Dermis microvascular lymphatic vessel endothelial cell (primary cell): Measurements from ENCODE around the gene FGF5. TPM values are rescaled to one million over a fixed set of nuclear protein-coding genes. Genes with fewer than 3 reads are reported as not detected.
A peak's percentile ranks its signal among the peaks of the same experiment; 100 is the strongest.
"Not testable (repeated sequence)": the region's sequence is repeated elsewhere in the genome, so short reads cannot be mapped to it uniquely, and the experiment has no call there.

ENCODE experiments used
- DNase-seq, 2 donors: peaks; one replicate each; pipeline versions ENCODE4 v3.0.0 to v3.0.0-alpha.2; 2010; ENCODE audit warnings: low read depth in 2 of 2
- total RNA-seq: library from RNA; depleted of rRNA; stranded (reverse); fragments of >200 nt; gene quantifications from 2 replicates; pipeline ENCODE4 v1.2.1, GENCODE V29; 2014

The FGF5 gene, protein sequence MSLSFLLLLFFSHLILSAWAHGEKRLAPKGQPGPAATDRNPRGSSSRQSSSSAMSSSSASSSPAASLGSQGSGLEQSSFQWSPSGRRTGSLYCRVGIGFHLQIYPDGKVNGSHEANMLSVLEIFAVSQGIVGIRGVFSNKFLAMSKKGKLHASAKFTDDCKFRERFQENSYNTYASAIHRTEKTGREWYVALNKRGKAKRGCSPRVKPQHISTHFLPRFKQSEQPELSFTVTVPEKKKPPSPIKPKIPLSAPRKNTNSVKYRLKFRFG
- 0.13 TPM in 2 replicates for total RNA-seq

DNA sequence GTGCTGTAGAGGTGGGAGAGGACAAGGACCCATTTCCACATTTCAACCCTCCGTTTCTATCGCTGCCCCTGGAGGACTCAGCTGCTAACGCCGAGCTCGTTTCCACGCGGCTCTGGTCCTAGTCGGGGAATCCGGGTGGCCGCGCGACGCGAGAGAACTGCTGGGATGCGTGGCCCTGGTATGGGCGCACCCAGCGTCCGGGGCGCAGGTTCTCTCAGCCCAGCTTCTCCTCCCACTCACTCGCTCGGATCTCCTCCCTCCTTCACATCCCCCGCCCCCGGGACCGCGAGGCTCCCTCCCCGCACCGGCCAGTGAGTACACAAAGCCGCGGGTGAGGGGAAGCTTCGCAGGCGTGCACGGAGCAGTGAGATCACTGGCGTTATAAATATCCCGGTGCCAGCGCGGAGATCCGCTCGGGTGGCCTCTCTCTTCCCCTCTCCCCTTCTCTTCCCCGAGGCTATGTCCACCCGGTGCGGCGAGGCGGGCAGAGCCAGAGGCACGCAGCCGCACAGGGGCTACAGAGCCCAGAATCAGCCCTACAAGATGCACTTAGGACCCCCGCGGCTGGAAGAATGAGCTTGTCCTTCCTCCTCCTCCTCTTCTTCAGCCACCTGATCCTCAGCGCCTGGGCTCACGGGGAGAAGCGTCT lies at the start of gene FGF5:
Gene FGF5, plus strand, starts transcription at position 412 of the 649 bp plus-strand sequence. Its CDS starts 161 bp downstream, at position 573.
- peak; percentile 3 to 80 for DNase-seq

DNA sequence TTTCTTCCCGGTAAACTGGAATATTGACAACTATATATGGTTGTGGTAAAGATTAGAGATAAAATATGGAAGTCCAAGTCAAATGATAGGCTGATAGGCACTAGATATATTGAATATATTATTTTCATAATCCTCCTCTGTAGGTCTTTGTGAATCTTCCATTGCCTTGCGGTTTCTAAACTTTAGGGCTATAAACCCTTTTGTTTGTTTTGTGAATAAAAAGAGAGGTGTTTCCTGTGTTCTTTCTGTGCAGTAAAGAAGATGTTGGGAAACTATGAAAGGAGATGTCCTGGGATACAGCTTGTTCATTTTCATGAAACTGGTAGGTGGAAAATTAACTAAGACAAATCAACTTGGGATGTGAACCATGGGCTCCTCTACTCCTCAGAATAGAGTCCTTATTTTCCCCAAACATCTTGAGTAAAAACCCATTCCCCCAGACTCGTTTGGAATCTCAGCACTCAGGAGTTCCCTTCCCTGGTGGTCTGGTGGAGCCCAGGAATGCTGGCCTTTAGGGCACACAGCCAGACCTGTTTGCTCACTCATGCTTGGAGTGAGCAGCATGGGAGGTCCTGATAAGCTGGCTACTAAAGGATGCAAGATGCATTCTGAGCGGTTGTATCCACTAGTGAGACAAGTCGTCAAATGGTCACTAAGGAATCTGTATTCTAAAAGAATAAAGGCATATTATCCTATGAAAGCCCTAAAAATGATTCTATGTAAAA lies 47.0 kb upstream of the FGF5 start:
- DNase-seq, result no peak

DNA sequence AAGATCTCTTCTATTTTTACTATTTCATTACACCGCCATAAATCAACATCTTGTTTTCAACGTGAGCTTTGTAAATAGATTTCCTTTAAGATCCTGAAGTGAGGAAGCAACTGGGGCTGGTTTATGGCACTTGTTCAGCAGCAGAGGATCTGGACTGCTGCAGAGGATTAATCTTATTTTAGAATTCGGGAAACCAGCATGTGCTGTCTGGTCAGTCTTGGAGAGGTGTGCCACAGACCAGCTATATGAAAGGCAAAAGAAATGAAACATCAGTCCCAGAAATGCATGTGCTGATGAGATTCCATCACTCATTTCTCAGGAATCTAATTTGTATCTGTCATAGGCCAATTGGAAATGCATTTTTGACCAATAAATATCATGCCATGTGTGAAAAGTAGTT lies 45.8 kb upstream of the FGF5 start:
- DNase-seq, result no peak

DNA sequence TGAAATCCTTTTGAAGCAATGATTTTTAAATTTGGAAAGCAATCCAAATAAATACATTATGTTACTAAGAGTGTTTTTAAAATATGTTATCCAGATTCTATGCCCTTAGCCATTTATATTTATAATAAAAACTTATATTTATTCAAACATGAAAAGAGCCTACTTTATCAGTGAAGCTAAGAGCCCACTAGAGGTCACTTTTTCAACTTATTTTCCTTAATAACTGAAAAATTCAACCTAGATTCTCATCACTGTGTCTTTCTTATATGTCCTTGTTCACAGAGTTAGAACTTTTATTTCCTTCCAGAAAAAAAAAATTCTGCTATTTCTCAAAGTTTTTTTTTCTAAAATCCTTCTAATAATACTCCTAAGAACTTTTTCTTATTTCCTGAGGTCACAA lies 45.3 kb upstream of the FGF5 start:
- DNase-seq, result peak in 1 of 2 donors; percentile 51

DNA sequence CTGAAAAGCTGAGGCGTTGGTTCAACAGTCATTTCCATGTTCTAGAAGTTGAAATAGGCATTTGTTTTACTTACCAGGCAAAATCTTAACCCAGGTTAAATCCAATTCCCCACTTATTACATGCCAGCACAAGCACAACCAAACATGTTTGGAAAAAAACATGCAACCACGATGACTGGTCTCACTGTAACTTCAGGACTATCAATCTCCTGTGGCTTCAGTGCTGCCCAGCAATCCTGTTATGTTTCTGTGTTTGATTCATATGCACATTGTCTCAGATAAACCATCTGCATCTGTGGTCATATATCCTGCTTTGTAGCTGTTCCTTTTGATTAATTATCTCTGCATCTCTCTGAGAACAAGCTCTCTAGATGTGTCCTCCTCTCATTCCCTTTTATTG lies 40.9 kb upstream of the FGF5 start:
- DNase-seq, result no peak

DNA sequence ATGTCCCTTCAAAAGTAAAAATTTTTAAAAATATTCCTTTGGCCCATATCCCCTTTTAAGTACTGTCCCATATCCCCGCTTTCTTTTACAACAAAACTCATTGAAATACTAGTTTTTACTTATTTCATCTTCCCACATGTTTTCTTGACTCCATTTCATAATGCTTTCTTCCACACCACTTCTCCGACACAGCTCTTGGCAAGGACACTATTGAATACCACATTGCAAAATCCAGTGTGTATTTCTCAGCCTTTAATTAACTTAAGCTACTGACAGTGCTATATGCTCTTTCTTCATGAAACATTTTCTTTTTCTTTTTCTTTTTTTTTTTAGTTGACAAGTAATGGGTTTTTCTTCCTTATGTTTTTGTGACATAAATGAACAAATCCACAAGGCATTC lies 40.4 kb upstream of the FGF5 start:
- DNase-seq, result no peak

DNA sequence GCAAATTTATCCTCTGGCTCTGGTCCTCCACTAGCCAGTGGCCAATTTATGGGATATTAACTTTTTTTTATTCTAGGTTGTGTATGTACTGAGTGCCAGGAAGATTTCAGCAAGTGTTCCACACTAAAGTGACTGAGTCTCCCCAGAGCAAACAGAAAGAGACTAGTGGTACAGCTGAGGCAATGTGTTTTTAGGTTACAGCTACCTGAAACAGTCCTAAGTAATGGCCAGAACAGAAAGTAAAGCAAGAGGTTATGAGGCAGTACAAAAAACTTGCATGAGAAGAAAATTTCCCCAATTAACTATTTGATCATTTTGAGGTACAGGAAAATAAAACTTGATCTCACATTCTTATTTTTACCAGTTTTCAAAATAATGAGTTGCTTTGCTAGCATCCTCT lies 38.0 kb upstream of the FGF5 start:
- DNase-seq, result no peak

DNA sequence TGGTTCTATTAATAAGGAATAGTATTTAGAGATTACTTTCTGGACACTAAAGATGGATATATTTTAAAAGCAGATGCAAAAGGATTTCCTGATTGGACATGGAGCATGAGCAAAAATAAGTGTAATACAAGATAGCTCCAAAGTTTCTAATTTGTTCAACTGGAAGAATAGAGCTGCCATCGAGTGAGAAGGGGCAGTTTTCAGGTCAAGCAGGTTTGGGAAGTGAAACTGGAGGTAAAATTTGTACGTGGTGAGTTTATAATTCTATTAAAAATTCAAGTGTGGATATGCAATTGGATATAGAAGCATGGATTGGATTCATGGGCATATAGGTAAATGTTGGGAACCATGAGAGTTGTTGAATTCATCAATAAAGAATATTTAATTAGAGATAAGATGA lies 37.3 kb upstream of the FGF5 start:
- no peak for DNase-seq

DNA sequence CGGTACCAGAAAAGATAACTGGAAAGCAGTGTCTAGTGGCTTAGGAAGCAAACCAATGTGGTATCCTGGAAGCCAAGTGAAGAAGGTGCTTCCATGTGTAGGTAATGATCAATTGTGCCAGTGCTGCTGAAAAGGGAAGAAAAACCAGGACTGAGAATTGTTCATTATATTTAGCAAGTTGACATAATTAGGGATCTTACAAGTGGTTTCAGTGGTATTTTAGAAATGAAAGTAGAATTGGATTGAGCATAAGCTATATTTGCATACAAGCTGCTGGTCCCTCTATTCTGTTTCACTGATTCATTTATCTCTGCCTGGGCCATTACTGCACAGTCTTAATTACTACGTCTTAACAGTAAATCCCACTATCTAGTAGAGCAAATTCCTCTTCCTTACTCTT lies 36.9 kb upstream of the FGF5 start:
- DNase-seq, result no peak

DNA sequence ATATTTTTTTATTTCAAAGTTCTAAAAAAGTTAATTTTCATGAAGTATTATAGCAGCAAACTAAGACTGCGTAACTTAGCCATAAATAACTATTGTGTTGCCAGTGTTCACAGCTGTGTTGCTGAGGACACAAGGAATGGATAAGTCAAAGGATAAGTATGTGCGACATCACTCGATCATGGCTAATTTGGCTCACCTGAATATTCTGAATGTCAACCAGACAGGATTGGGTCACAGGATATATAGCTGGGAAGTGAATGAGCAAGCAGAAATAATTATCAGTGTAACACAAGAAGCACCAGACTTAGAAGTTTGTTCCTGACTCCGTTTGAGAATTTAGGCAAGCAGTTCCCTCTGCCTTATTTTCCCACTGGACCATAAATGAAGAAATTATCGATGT lies 35.3 kb upstream of the FGF5 start:
- DNase-seq, result no peak

DNA sequence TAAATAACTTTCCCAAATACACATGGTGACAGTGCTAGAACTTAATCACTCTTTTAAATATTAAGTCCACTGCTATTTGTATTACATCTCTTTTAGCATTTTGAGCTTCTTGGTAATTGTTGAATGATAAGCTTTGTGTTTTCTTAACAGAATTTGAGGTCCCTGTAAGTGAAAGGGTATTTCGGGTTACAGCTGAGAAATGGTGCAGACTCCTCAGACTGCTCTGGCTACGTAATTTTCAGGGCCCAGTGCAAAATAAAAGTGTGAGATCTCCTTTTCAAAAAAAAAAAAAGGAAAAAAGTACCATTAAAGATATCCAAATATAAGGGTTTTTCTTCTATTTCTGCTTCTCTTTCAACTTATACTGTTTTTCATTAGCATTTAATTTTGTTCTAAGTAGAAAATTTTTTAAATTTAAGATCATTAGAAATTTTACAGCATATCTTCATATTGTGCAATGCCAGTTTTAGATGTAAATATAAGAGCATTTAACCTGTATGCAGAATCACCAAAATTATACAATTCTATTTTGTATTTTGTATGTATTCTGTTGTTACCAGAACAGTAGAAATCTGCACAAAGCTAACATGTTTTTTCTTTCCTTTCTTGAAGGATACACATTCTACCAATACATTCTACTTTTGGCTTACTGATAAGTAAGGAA lies 33.6 kb upstream of the FGF5 start:
- no peak for DNase-seq

DNA sequence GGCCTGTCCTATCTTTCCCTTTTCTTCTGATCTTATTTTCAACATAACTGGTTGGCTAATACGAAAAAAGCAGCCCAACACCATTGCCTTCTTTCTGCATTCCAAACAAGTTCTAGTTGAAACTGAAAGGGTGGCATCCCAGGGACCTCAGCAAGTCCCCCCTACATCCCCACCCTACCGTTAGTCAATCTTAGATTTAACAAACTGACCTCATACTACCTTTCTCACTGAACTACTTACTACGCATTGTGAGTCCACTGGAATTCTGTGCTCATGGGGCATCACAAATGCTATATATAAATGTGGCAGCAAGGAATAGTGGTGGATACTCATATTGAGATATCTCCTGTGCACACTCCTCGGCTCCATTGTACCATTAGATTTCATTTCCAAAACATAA lies 33.1 kb upstream of the FGF5 start:
- DNase-seq, result no peak

DNA sequence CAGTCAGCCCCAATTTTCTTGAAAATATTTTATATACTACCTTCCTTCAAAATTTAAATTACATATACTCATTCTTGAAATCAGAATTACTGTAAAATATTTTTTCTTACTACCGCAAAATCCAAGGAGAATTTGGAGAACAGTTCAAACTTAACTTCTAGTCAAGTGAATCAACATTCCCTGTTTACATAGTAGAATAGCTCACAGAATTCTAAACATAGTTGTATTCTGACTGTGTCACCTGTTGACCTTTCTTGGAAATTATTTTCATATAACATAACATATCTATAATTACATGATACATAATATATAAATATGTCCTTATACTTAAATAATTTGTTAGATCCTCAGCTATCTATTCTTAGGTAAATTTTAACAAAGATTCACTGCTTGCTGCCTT lies 31.0 kb upstream of the FGF5 start:
- DNase-seq, result peak in 1 of 2 donors; percentile 19

DNA sequence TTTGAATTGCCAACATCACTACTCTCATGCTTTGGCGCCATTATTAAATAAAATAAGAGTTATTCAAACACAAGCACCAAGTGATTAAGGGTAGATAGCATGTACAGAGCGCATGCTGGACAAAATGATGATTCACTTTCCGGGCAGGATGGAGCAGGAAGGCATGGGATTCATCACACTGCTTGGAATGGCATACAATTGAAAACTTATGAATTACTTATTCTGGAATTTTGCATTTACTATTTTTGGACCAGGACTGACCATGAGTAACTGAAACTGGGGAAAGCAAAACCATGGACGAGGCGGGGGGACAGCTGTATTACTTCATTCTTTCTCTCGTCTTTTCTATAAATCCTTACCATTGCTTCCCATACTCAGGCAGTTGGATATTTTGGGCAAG lies 28.5 kb upstream of the FGF5 start:
- peak; percentile 66 to 95 for DNase-seq

DNA sequence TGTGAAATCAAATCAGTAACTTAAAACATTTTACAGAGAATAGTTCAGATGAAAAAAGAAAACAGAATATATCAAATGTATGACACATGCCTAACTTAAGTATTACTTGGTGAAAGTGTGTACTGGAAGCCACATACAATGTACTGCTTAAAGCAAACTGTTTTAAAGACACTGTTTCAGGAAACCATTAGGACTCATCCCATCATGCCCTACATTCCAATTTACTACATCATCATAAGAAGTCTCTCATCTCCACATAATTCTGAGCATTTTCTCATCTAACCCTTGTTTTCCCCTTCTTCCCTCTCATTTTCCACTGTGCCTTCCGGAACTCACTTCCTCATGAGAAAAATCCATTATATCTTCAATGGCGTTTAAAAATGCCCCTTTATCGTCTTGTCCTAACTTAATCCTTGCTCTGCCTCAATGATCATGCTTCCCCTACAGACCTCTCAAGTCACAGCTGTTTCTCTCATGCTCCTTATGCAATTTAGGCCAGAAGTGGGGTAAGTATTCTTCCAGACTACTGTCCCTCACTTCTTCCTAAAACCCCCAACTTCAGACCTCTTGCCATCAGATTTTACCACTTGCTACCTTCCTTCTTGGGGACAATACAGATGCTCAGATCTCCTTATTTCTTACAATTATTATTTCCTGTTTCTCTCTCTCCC lies 26.8 kb upstream of the FGF5 start:
- no peak for DNase-seq

DNA sequence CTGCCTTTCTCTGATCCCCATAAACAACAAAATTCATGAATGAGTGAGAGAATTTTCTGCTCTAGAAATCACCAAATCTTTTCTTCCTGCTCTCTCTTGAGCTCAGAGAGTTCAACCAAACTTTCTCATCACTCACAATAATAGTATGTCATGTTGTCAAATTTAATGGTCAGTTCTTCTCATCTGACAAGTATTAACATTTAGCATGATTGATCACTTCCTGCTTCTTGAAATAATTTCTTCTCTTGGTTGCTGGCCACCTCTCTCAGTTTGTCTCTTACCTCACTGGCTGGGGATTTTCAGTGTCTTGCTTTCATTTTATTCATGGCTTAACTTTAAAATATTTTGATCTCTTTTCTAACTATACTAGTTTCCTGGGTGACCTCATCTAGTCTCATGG lies 25.5 kb upstream of the FGF5 start:
- peak in 1 of 2 donors; percentile 55 for DNase-seq

DNA sequence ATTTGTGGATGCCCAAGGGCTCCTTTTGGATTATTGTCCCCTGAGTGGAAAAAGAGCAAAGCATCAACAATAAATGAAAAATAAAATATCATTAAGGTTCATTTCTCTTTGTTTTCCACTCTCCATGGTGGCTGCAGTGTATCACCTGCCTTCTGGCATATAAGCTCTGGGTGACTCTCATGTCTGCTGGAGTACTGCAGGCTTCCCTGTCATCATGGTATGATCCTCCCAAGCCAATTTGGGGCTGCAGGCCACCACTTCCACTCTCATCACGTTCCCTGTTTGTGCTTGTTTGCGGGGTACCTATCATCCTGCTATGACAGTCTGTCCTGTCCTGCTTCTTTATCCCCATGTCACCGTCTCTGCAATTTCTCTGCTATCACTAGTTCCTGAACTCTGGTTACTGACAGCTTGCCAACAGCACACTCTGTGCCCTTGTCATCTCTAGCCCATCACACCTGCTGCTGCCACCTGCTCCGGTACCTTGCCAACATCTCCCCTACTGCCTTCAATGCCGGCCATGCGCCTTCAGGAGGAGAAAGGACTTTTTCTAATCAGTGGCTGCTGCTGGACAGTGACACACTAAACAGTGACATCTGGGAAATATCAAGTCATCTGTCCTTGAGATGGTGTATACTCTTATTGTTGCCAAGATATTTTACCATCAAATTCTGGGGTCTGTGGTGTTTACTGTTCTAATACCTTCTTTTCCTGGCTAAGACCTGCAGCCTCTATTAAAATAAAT lies 23.0 kb upstream of the FGF5 start:
- no peak for DNase-seq

DNA sequence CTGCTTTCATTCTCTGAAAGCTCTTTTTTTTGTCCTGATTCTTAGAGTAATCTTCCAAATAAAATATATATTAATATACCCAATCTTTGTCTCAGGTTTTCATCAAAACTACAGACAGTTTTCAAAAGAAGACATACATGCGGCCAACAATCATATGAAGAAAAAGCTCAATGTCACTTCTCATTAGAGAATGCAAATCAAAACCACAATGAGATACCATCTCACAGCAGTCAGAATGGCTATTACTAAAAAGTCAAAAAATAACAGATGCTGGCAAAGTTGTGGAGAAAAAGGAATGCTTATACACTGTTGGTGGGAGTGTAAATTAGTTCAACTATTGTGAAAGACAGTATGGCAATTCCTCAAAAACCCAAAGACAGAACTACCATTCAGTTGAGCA lies 19.0 kb upstream of the FGF5 start:
- DNase-seq, result not testable (repeated sequence)

DNA sequence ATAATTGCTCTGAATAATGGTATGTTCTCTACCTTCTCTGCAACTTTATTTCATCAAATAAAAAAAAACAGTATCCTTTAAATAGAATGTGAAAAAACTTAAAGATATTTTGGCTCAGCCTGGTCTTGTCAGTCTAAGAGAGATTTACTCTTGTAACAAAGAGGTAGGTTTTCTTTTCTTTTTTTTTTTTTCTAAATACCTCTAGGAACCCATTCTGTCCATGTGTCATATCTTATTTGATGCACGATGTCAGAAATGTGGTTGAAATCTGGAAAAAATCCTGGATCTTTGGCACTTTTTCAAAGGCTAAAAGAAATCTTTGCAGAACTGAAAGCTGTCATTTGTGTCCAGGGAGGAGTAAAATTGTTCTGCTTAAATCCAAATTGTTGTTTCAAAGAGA lies 17.3 kb upstream of the FGF5 start:
- DNase-seq, result no peak

DNA sequence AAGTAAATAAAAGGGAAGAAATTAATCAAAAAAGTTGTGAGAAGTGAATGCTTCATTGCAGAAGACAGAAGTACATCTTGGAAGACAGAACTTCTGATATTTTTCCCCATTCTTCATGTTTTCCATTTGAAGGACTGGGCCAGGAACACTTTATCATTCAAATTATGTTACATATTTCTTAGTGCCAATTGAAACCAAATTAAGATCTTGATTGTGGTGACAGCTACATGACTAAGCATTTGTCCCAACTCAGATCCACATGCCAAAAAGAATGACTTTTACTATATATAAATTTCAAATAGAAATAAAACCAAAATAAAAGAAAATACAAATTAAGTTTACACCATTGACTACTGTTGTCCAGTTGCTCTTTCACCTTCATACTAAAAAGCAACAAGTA lies 14.0 kb upstream of the FGF5 start:
- no peak for DNase-seq

DNA sequence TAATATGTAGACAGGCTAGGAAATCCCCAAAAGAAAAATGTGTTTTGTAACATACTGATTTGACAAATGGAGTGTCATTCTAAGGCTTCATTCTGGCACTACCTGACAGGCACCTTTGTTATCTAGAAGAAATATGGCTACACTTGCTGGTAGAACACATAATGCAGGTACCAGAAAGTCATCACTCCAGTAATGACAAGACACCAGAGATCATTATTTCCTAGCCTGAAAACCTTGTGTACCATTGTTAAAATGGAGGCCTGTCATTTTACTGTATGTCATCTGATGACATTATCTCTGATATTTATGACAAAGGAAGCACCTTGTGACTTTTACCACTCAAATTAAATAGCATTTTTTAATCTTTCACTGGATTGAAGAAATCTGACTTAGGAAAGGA lies 13.5 kb upstream of the FGF5 start:
- DNase-seq, result no peak
